DMS53 (cell line): Measurements from ENCODE around the gene DOCK1.

ENCODE experiments used
- DNase-seq: peaks from one replicate; lab custom pipeline; 2025; lab: John Stamatoyannopoulos, UW

The DOCK1 gene

GRCh38 chr10:127428385-127428980 lies 523.3 kb downstream of the DOCK1 start:
- DNase-seq = no peak

GRCh38 chr10:127429601-127430312 lies 524.5 kb downstream of the DOCK1 start:
- DNase-seq = no peak

GRCh38 chr10:127431525-127431924 lies 526.3 kb downstream of the DOCK1 start:
- DNase-seq = no peak

- no peak for DNase-seq
Observed at GRCh38 chr10:127434006-127434405, 528.8 kb downstream of the DOCK1 start.

GRCh38 chr10:127435246-127435645 lies 530.0 kb downstream of the DOCK1 start:
- no peak for DNase-seq

GRCh38 chr10:127440371-127440770 lies 535.1 kb downstream of the DOCK1 start:
- no peak for DNase-seq

GRCh38 chr10:127441350-127442219 lies 536.4 kb downstream of the DOCK1 start:
- DNase-seq = no peak

GRCh38 chr10:127442220-127442525 lies 536.9 kb downstream of the DOCK1 start:
- DNase-seq = no peak

- no peak for DNase-seq
Observed at GRCh38 chr10:127444155-127444554, 538.9 kb downstream of the DOCK1 start.

GRCh38 chr10:127447197-127447596 lies 542.0 kb downstream of the DOCK1 start:
- DNase-seq = no peak

GRCh38 chr10:127449490-127449889 lies 544.3 kb downstream of the DOCK1 start:
- DNase-seq = no peak

- no peak for DNase-seq
Observed at GRCh38 chr10:127450644-127451043, 545.4 kb downstream of the DOCK1 start.

- DNase-seq = no peak
Observed at GRCh38 chr10:127451628-127452027, 546.4 kb downstream of the DOCK1 start.

- DNase-seq = no peak
Observed at GRCh38 chr10:127452568-127452967, 547.3 kb downstream of the DOCK1 start.

GRCh38 chr10:127453706-127454105 lies 548.5 kb downstream of the DOCK1 start:
- DNase-seq = no peak

GRCh38 chr10:127456122-127456521 lies 550.9 kb downstream of the DOCK1 start:
- DNase-seq = no peak

GRCh38 chr10:127458016-127458810 lies 553.0 kb downstream of the DOCK1 start:
- DNase-seq = no peak

- DNase-seq = no peak
Observed at GRCh38 chr10:127458829-127459228, 553.6 kb downstream of the DOCK1 start.

GRCh38 chr10:127459918-127460317 lies 554.7 kb downstream of the DOCK1 start:
- DNase-seq = no peak

GRCh38 chr10:127462643-127463295 lies 557.5 kb downstream of the DOCK1 start:
- peak; percentile 31 for DNase-seq

GRCh38 chr10:127463548-127463947 lies 558.3 kb downstream of the DOCK1 start:
- DNase-seq = no peak

- no peak for DNase-seq
Observed at GRCh38 chr10:127464561-127464960, 559.3 kb downstream of the DOCK1 start.
